ENCODE data around the gene CPNE5. TPM values are rescaled to one million over a fixed set of nuclear protein-coding genes. Genes with fewer than 3 reads are reported as not detected.

Gene CPNE5
- total RNA-seq, 1 donor from 2014 or later = not detected

- Mint-ChIP-seq H3K27me3 (ENCODE audit: low read depth) (no peaks in the 10 kb centered on the region), H3K27ac (ENCODE audit: unreplicated experiment) (peak overlapping the region; percentile 5), H3K4me3 (ENCODE audit: unreplicated experiment) (no peak overlapping the region)
These were observed 103.9 kb downstream of the CPNE5 start for GRCh38 chr6:36735110-36736071.

DNA sequence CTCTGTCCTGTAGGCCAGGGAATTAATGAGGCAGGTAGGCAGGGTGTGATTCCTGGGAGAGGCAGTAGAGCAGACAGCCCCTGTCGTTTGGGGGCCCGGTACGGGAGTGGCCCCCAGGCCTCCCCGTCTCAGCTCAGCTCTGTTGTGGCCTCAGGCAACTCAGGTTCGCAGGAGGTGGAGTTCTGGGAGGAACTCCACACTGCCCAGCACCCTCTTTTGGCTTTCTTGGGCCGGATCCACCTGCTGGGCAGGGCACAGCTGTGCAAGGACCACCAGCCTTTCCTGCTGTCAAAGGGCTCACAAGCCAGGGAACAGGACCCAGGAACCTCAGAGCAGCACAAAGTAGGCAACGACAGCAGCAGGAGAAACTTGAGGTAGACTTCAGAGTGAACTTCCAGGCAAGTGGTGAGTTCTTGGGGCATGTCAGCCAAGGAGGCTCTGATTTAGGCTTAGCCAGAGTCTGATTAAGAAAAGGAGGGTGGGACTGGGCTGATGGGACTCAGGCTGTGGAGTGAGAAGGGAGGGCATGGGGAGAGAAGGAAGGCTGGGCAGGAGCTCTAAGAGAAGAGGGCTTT lies 104.7 kb downstream of the CPNE5 start:
- Mint-ChIP-seq H3K4me1 (ENCODE audit: low read depth) (peaks cover 13% of the 10 kb centered on the region), H3K9me3 (ENCODE audit: low read depth) (no peaks in the 10 kb centered on the region)
- TF ChIP-seq, protein P1, sequence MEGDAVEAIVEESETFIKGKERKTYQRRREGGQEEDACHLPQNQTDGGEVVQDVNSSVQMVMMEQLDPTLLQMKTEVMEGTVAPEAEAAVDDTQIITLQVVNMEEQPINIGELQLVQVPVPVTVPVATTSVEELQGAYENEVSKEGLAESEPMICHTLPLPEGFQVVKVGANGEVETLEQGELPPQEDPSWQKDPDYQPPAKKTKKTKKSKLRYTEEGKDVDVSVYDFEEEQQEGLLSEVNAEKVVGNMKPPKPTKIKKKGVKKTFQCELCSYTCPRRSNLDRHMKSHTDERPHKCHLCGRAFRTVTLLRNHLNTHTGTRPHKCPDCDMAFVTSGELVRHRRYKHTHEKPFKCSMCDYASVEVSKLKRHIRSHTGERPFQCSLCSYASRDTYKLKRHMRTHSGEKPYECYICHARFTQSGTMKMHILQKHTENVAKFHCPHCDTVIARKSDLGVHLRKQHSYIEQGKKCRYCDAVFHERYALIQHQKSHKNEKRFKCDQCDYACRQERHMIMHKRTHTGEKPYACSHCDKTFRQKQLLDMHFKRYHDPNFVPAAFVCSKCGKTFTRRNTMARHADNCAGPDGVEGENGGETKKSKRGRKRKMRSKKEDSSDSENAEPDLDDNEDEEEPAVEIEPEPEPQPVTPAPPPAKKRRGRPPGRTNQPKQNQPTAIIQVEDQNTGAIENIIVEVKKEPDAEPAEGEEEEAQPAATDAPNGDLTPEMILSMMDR (IDR thresholded peaks at IDR 0.05) = no peak

More at GRCh38 chr6:36735110-36736071, 103.9 kb downstream of the CPNE5 start:
- H3K36me3 Mint-ChIP-seq (ENCODE audit: low read depth) = no peaks in the 10 kb centered on the region
- TF ChIP-seq, protein P1 (IDR thresholded peaks at IDR 0.05) = no peak
- no peak for DNase-seq (ENCODE audit: low spot score)
- no peaks in the 10 kb centered on the region for H3K9me3 Mint-ChIP-seq (ENCODE audit: low read depth)
- peaks cover 13% of the 10 kb centered on the region for H3K4me1 Mint-ChIP-seq (ENCODE audit: low read depth)

DNA sequence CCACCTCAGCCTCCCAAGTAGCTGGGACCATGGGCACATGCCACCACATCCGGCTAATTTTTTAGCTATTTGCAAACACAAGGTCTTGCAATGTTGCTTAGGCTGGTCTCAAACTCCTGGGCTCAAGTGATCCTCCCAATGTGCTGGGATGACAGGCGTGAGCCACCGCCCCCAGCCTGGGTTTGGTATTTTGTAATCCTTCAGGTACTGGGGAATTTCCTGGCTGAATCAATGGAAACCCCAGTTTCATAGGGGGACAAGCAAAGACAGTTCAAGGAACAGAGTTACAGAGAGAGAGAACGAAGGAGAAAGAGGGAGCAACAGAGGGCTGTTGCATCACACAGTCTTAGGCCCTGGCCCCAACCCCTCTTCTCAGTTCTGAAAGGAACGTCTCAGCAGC lies 105.9 kb downstream of the CPNE5 start:
- Mint-ChIP-seq H3K4me1 (ENCODE audit: low read depth) (peaks cover 24% of the 10 kb centered on the region), H3K9me3 (ENCODE audit: low read depth) (no peaks in the 10 kb centered on the region), H3K36me3 (ENCODE audit: low read depth) (no peaks in the 10 kb centered on the region), H3K27ac (ENCODE audit: unreplicated experiment) (no peak overlapping the region), H3K4me3 (ENCODE audit: unreplicated experiment) (no peak overlapping the region), H3K27me3 (ENCODE audit: low read depth) (no peaks in the 10 kb centered on the region)
- TF ChIP-seq, protein P1 (IDR thresholded peaks at IDR 0.05) = no peak
- peak; percentile 29 for DNase-seq (ENCODE audit: low spot score)

More for the DNA sequence above, 104.7 kb downstream of the CPNE5 start:
- Mint-ChIP-seq H3K27me3 (ENCODE audit: low read depth) (no peaks in the 10 kb centered on the region), H3K27ac (ENCODE audit: unreplicated experiment) (peak overlapping the region; percentile 32), H3K4me3 (ENCODE audit: unreplicated experiment) (no peak overlapping the region), H3K36me3 (ENCODE audit: low read depth) (no peaks in the 10 kb centered on the region)
- DNase-seq (ENCODE audit: low spot score) = no peak

DNA sequence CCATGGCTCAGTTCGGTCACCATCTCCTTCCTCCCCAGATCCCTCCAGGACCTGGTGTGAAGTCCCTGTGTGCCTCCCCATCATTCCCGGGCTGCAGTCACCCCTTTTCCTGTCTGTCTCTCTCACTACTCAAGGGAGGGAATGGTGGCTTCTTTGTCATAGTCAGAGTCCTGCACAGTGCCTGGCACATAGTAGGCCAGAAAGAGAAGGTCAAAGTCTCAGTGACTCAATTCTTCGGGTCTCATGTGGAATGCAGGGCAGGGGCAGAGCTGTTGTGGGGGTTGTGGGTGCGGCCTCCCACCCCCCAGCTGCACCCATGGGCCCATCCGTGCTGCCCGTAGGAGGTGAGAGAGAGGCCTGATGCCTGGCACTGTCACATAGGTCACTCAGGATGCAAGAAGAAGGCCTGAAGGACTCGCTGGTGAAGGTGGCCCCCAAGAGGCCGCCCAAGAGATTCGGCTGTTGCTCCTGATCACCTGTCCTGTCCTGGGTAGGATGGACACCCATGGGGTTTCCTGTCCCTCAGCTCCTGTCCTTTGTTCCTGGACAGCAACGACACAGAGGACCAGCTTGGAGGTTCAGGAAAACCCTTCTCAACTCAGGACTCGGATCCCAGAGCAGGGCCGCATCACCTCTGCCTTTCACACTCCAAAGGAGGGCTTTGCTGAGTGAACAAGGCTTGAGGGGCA lies 107.5 kb downstream of the CPNE5 start:
- DNase-seq (ENCODE audit: low spot score) = peak; percentile 47
- H3K4me1 Mint-ChIP-seq (ENCODE audit: low read depth) = peaks cover 38% of the 10 kb centered on the region
- TF ChIP-seq, protein P1 (IDR thresholded peaks at IDR 0.05) = no peak
- no peaks in the 10 kb centered on the region for H3K27me3 Mint-ChIP-seq (ENCODE audit: low read depth)
- H3K27ac Mint-ChIP-seq (ENCODE audit: unreplicated experiment) = no peak overlapping the region
- no peaks in the 10 kb centered on the region for H3K9me3 Mint-ChIP-seq (ENCODE audit: low read depth)
- no peak overlapping the region for H3K4me3 Mint-ChIP-seq (ENCODE audit: unreplicated experiment)
- no peaks in the 10 kb centered on the region for H3K36me3 Mint-ChIP-seq (ENCODE audit: low read depth)
